Epithelial cell of esophagus (primary cell): ENCODE measurements around the gene ABI3.

Experiments
- DNase-seq: peaks from one replicate; pipeline ENCODE4 v3.0.0; 2010; ENCODE audit warnings: low read depth
- H3K4me3 ChIP-seq: 2 replicates; pipeline ENCODE4 v1.5.1; 2011; ENCODE audit warnings: mild to moderate bottlenecking, low read length, control low read depth
- TF ChIP-seq, protein P1 (sequence below): IDR thresholded peaks from 2 replicates; pipeline ENCODE4 v1.5.1; 2011; ENCODE audit warnings: low read depth, mild to moderate bottlenecking, low read length, control low read depth, inconsistent platforms; ENCODE audit not compliant: insufficient read depth; ENCODE audit errors: missing control alignments

ABI3 gene

DNA sequence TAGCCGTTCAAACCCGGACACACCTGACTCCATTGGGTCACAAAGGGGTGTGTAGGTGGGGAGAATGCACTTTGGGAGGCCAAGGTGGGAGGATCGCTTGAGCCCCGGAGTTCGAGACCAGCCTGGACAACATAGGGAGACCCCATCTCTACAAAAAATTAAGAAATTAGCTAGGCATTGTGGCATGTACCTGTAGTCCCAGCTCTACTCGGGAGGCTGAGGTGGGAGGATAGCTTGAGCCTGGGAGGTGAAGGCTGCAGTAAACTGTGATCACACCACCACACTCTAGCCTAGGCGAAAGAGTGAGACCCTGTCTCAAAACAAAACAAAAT, 21.0 kb downstream of the ABI3 start:
- TF ChIP-seq, protein P1, sequence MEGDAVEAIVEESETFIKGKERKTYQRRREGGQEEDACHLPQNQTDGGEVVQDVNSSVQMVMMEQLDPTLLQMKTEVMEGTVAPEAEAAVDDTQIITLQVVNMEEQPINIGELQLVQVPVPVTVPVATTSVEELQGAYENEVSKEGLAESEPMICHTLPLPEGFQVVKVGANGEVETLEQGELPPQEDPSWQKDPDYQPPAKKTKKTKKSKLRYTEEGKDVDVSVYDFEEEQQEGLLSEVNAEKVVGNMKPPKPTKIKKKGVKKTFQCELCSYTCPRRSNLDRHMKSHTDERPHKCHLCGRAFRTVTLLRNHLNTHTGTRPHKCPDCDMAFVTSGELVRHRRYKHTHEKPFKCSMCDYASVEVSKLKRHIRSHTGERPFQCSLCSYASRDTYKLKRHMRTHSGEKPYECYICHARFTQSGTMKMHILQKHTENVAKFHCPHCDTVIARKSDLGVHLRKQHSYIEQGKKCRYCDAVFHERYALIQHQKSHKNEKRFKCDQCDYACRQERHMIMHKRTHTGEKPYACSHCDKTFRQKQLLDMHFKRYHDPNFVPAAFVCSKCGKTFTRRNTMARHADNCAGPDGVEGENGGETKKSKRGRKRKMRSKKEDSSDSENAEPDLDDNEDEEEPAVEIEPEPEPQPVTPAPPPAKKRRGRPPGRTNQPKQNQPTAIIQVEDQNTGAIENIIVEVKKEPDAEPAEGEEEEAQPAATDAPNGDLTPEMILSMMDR = no peak
- H3K4me3 ChIP-seq = no peak overlapping the region
- DNase-seq = no peak

DNA sequence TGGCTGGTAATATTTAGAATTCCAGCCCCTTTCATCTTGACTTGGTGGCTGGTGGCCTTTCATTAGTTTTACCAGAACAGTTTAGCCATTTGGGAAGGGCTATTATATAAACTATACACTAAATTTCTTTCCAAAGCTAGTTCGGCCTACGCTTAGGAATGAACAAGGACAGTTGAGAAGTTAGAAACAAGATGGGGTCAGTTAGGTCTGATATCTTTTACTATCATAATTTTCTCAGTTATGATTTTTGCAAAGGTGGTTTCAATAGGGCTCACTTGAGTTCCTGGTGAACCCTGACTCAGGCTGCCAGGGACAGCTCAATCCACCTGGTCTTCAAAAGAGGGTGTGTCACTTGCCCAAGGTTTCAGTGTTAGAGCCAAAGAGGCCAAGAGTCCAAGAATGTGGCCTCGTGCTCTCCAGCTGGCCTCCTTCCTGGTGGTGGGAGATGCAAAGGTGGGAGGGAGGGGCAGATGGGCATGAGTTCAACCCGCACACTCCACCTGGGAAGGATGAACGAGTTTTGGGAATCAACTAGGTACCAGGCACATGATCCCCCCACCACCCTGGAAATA, 24.1 kb downstream of the ABI3 start:
- no peak for DNase-seq
- TF ChIP-seq, protein P1 = no peak
- H3K4me3 ChIP-seq = no peak overlapping the region

DNA sequence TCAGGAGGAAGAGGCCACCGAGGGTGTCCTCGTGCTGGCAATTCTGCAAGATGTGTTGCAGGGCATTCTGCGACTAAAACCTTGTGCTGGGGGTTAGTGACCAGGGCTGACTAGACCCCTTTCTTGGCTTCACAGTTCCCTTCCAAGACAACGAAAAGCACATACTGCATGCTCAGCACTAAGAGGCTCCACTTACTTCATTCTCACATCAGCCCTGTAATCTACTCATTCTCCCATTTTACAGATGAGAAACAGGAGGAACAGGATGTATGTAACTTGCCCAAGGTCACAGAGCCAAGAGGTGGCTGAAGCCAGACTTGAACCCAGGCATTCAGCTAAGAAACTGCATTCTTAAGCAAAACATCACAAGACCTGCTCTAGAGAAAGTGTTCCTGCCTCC, 25.4 kb downstream of the ABI3 start:
- no peak for DNase-seq
- no peak overlapping the region for H3K4me3 ChIP-seq
- TF ChIP-seq, protein P1 = no peak

DNA sequence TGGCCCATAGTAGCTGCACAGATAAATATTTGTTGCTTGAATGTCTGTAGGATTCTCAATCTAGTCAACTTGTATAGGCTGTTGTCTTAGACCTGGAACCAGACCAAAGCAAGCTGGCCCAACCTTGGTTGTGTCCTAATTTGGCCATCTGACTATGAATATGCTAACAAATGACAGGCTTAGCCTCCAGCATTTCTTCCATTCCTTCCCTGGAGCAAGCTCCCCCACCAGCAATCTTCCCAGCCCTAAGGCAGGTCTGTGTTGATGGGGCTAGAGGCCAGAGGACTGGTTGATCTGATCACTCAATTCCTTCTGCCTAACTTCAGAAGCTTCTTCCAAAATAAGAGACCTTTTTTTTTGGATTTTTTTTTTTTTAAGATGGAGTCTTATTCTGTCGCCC, 29.5 kb downstream of the ABI3 start:
- TF ChIP-seq, protein P1 = no peak
- H3K4me3 ChIP-seq = no peak overlapping the region
- no peak for DNase-seq

DNA sequence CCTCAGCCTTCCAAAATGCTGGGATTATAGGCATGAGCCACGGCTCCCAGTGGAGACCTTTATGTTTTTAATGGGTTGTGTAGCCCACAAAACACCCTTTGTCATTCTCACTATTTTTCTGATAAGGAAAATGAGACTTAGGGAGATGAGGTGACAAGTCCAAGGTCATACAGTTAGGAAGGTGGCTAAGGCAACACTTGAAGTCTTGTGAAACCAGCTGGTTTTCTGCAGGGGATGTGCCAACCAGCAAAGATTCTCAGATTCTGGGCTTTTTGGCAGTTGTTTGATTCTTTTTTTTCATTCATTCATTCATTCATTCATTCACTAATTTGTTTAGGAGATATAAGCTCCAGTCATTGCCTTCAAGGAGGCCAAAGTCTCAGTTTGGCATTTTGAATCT, 30.1 kb downstream of the ABI3 start:
- no peak overlapping the region for H3K4me3 ChIP-seq
- TF ChIP-seq, protein P1 = no peak
- no peak for DNase-seq

DNA sequence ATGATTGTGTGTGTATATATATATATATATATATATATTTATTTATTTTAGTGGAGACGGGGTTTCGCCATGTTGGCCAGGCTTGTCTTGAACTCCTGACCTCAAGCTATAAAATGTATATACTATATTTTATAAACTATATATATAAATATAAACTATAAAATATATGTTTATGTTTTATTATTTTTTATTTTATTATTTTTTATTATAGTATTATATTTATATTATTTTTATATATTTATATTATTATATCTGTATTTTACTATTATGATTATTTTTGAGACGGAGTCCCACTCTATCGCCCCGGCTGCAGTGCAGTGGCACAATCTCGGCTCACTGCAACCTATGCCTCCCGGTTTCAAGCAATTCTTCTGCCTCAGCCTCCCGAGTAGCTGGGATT, 30.5 kb downstream of the ABI3 start:
- DNase-seq = no peak
- H3K4me3 ChIP-seq = no peak overlapping the region
- TF ChIP-seq, protein P1 = no peak

DNA sequence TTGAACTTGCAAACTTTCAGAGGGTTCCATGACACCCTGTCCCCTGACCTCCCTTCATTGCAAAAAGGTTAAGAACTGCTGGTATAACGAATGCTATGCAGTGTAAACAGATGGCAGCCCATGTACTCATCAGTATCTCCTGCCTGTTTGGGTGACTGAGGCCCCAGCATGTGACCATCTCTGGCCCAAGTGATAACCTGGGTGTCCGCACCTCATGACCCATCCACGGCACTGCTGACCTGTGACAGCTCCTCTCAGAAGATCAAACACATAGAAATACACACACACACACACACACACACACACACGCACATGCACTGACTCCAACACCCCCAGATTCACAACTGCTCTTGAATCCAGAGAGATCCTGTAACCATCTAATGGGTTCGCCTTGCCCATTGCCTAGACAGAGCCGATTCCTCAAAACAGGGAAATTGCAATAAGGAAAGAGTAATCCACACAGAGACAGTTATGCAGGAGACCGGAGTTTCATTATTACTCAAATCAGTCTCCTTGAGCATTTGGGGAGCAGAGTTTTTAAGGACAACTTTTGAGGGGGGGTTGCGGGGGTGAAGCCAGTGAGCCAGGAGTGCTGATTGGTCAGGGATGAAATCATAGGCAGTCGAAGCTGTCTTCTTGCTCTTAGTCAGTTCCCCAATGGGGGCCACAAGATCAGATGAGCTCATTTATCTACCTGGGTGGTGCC, 31.3 kb downstream of the ABI3 start:
- TF ChIP-seq, protein P1 = no peak
- H3K4me3 ChIP-seq = no peak overlapping the region
- DNase-seq = no peak
